Measurements from ENCODE around the gene MTG1.
"Not testable (repeated sequence)": the region's sequence is repeated elsewhere in the genome, so short reads cannot be mapped to it uniquely, and the experiment has no call there.

MTG1 gene

GRCh38 chr10:133362846-133363245 lies 31.1 kb upstream of the MTG1 start:
- no peak for TF ChIP-seq CTCF (conservative IDR thresholded peaks at IDR 0.05; ENCODE audit: low read depth)
- no peak for DNase-seq (ENCODE audit: low spot score)
- POLR2A ChIA-PET (ENCODE audit: low non-redundant PET) = no interaction called here
- CTCF ChIA-PET = no interaction called here
- H3K27ac ChIP-seq = peak overlapping the region; percentile 36

- ChIA-PET POLR2A (ENCODE audit: low non-redundant PET) (no interaction called here), CTCF (interaction anchor here (0.7 kb wide), 1 partner anchor 14 kb away, joined by 3 read pairs; no protein-coding TSS in a partner anchor)
- TF ChIP-seq CTCF (conservative IDR thresholded peaks at IDR 0.05; ENCODE audit: low read depth) = no peak
- no peak for DNase-seq (ENCODE audit: low spot score)
- H3K27ac ChIP-seq = no peak overlapping the region; the same call in 1 of the 2 replicates
These were observed 29.1 kb upstream of the MTG1 start for GRCh38 chr10:133364645-133365431.

- H3K27ac ChIP-seq = no peak overlapping the region; the same call in 1 of the 2 replicates
- no peak for DNase-seq (ENCODE audit: low spot score)
- no peak for TF ChIP-seq CTCF (conservative IDR thresholded peaks at IDR 0.05; ENCODE audit: low read depth)
- ChIA-PET POLR2A (ENCODE audit: low non-redundant PET) (no interaction called here), CTCF (no interaction called here)
These were observed 28.4 kb upstream of the MTG1 start for GRCh38 chr10:133365461-133366129.

- ChIA-PET CTCF (no interaction called here), POLR2A (ENCODE audit: low non-redundant PET) (no interaction called here)
- DNase-seq (ENCODE audit: low spot score) = no peak
- no peak for TF ChIP-seq CTCF (conservative IDR thresholded peaks at IDR 0.05; ENCODE audit: low read depth)
- no peak overlapping the region for H3K27ac ChIP-seq
These were observed 27.9 kb upstream of the MTG1 start for GRCh38 chr10:133366130-133366478.

GRCh38 chr10:133366751-133367150 lies 27.2 kb upstream of the MTG1 start:
- DNase-seq (ENCODE audit: low spot score) = no peak
- no peak for TF ChIP-seq CTCF (conservative IDR thresholded peaks at IDR 0.05; ENCODE audit: low read depth)
- ChIA-PET POLR2A (ENCODE audit: low non-redundant PET) (no interaction called here), CTCF (no interaction called here)
- no peak overlapping the region for H3K27ac ChIP-seq

- H3K27ac ChIP-seq; POLR2A ChIA-PET (ENCODE audit: low non-redundant PET); CTCF ChIA-PET; DNase-seq (ENCODE audit: low spot score): not testable (repeated sequence)
These were observed 26.5 kb upstream of the MTG1 start for GRCh38 chr10:133367461-133367860.

- ChIA-PET CTCF (no interaction called here), POLR2A (ENCODE audit: low non-redundant PET) (no interaction called here)
- no peak for DNase-seq (ENCODE audit: low spot score)
- TF ChIP-seq CTCF (conservative IDR thresholded peaks at IDR 0.05; ENCODE audit: low read depth) = no peak
- no peak overlapping the region for H3K27ac ChIP-seq
These were observed 25.8 kb upstream of the MTG1 start for GRCh38 chr10:133368153-133368552.

Data from RWPE1 (cell line).